Measurements from ENCODE around the gene NHEJ1. TPM values are rescaled to one million over a fixed set of nuclear protein-coding genes. Genes with fewer than 3 reads are reported as not detected.
A peak's percentile ranks its signal among the peaks of the same experiment; 100 is the strongest.

The NHEJ1 gene
- total and polyA plus RNA-seq, 2 of the 13 experiments (the other 11 are each of a cell fraction or from before 2014, with no cell fraction given): 30.0 to 30.7 TPM

GRCh38 chr2:219057709-219058540, 102.7 kb downstream of the NHEJ1 start (continued):
- no peak for TF ChIP-seq ZNF20 (CRISPR knock-in tag; IDR thresholded peaks at IDR 0.05)
- peak; percentile 78 for TF ChIP-seq CBFB (CRISPR knock-in tag; IDR thresholded peaks at IDR 0.05)
- TF ChIP-seq EHMT2 (IDR thresholded peaks at IDR 0.05; ENCODE audit: borderline replicate concordance, low read depth, low read length): no peak
- no peak for TF ChIP-seq RFX5 (IDR thresholded peaks at IDR 0.05; ENCODE audit: low read depth, low read length)
- no peak for TF ChIP-seq PLRG1 (conservative IDR thresholded peaks at IDR 0.05)
- peak; percentile 51; the same call in 1 of the 2 replicates for TF ChIP-seq KAT8 (CRISPR knock-in tag; IDR thresholded peaks at IDR 0.05)
- no peak for TF ChIP-seq ZNF607 (CRISPR knock-in tag; IDR thresholded peaks at IDR 0.05; ENCODE audit: borderline replicate concordance)
- no peak; the same call in 1 of the 2 replicates for TF ChIP-seq ATF7-NPFF (CRISPR knock-in tag; IDR thresholded peaks at IDR 0.05; ENCODE audit: low read depth)
- peak; percentile 80; the same call in 1 of the 2 replicates for TF ChIP-seq ZBTB25 (CRISPR knock-in tag; IDR thresholded peaks at IDR 0.05)
- TF ChIP-seq FOXJ3 (CRISPR knock-in tag; IDR thresholded peaks at IDR 0.05; ENCODE audit: borderline replicate concordance): peak; percentile 12; the same call in 1 of the 2 replicates
- TF ChIP-seq ZNF468 (CRISPR knock-in tag; IDR thresholded peaks at IDR 0.05): no peak; the same call in 1 of the 2 replicates
- peak; percentile 70; the same call in 1 of the 2 replicates for TF ChIP-seq DNMT1 (CRISPR knock-in tag; IDR thresholded peaks at IDR 0.05)
- TF ChIP-seq TRIM22 (IDR thresholded peaks at IDR 0.05): no peak
- TF ChIP-seq ZHX2 (IDR thresholded peaks at IDR 0.05; ENCODE audit: low read depth): no peak
- TF ChIP-seq ZHX2 (CRISPR knock-in tag; IDR thresholded peaks at IDR 0.05; ENCODE audit: borderline replicate concordance): no peak
- no peak for TF ChIP-seq POLR2AphosphoS2 (IDR thresholded peaks at IDR 0.05; ENCODE audit: low read depth, low read length)
- TF ChIP-seq ZNF512 (CRISPR knock-in tag; IDR thresholded peaks at IDR 0.05): no peak
- TF ChIP-seq ZNF251 (CRISPR knock-in tag; IDR thresholded peaks at IDR 0.05): no peak
- no peak for TF ChIP-seq IKZF1 (IDR thresholded peaks at IDR 0.05)
- no peak for TF ChIP-seq RNF2 (conservative IDR thresholded peaks at IDR 0.05; ENCODE audit: low read depth)
- TF ChIP-seq CHD2 (IDR thresholded peaks at IDR 0.05; ENCODE audit: low read depth, low read length): no peak

All from HepG2 (cell line).